DOHH2 (cell line): ENCODE data around the gene AMD1.
"Not testable (repeated sequence)": the region's sequence is repeated elsewhere in the genome, so short reads cannot be mapped to it uniquely, and the experiment has no call there.

Experiments
- H3F3A ChIP-seq: fragments of 200-600 bp; sonication (generic), shearing (Covaris generic); 2 replicates; pipeline ENCODE4 v1.6.0; 2016; ENCODE audit warnings: antibody characterized with exemption, mild to moderate bottlenecking; ENCODE audit not compliant: control insufficient read depth, insufficient read depth
- H3K27ac ChIP-seq: fragments of 200-600 bp; sonication (generic); 2 replicates; pipeline ENCODE4 v1.5.1; 2014; ENCODE audit warnings: low read depth, mild to moderate bottlenecking, low read length, moderate library complexity
- H3K27me3 ChIP-seq: fragments of 200-600 bp; sonication (generic); 2 replicates; pipeline ENCODE4 v1.6.1; 2014; ENCODE audit warnings: mild to moderate bottlenecking, low read length, mixed read lengths; ENCODE audit not compliant: control insufficient read depth
- H3K36me3 ChIP-seq: fragments of 200-600 bp; sonication (generic); 2 replicates; pipeline ENCODE4 v1.6.1; 2014; ENCODE audit warnings: mild to moderate bottlenecking, low read length, moderate library complexity, mixed read lengths; ENCODE audit not compliant: control insufficient read depth
- H3K4me1 ChIP-seq: fragments of 200-600 bp; sonication (generic); 2 replicates; pipeline ENCODE4 v1.6.1; 2014; ENCODE audit warnings: mild to moderate bottlenecking, low read length, mixed read lengths; ENCODE audit not compliant: control insufficient read depth
- H3K4me2 ChIP-seq: fragments of 200-600 bp; sonication (generic); 2 replicates; pipeline ENCODE4 v1.6.0; 2014; ENCODE audit warnings: mild to moderate bottlenecking, low read length, moderate library complexity
- H3K4me3 ChIP-seq: fragments of 200-600 bp; sonication (generic); 2 replicates; pipeline ENCODE4 v1.5.1; 2014; ENCODE audit warnings: mild to moderate bottlenecking, low read length, mixed read lengths
- H3K79me2 ChIP-seq: fragments of 200-600 bp; sonication (generic); 2 replicates; pipeline ENCODE4 v1.6.1; 2014; ENCODE audit warnings: mild to moderate bottlenecking, low read length, mixed read lengths; ENCODE audit not compliant: control insufficient read depth
- H3K9me2 ChIP-seq: fragments of 200-600 bp; sonication (generic); replicated peaks from 2 replicates; pipeline ENCODE4 v1.6.1; 2014; ENCODE audit warnings: mild to moderate bottlenecking, low read length, mixed read lengths; ENCODE audit not compliant: control insufficient read depth
- H3K9me3 ChIP-seq: fragments of 200-600 bp; sonication (generic); 2 replicates; pipeline ENCODE4 v1.6.1; 2014; ENCODE audit warnings: antibody characterized with exemption, low read length, mixed read lengths; ENCODE audit not compliant: control insufficient read depth, insufficient read depth
- H4K20me1 ChIP-seq: fragments of 200-600 bp; sonication (generic); 2 replicates; pipeline ENCODE4 v1.6.0; 2014; ENCODE audit warnings: low read depth, mild to moderate bottlenecking, antibody characterized with exemption, low read length, moderate library complexity; ENCODE audit not compliant: control insufficient read depth, insufficient read depth
- EZH2phosphoT487 ChIP-seq: fragments of 200-600 bp; sonication (generic); IDR thresholded peaks from 2 replicates; pipeline ENCODE4 v1.6.1; 2017; ENCODE audit warnings: borderline replicate concordance, mild to moderate bottlenecking, antibody characterized with exemption, low read length, moderate library complexity, mixed read lengths
- TF ChIP-seq, protein P1 (sequence below): fragments of 200-600 bp; sonication (generic); IDR thresholded peaks from one replicate; pipeline ENCODE4 v1.5.1; 2014; ENCODE audit warnings: antibody characterized with exemption, mild to moderate bottlenecking, low read depth, low read length; ENCODE audit not compliant: poor library complexity, severe bottlenecking

Gene AMD1

GRCh38 chr6:110898111-110898510 is 23.5 kb downstream of the AMD1 start:
- H3K27me3 ChIP-seq = no peaks in the 10 kb centered on the region
- peaks cover 8% of the 10 kb centered on the region; the same call in 1 of the 2 replicates for H4K20me1 ChIP-seq
- H3K4me3 ChIP-seq = no peak overlapping the region
- TF ChIP-seq, protein P1, sequence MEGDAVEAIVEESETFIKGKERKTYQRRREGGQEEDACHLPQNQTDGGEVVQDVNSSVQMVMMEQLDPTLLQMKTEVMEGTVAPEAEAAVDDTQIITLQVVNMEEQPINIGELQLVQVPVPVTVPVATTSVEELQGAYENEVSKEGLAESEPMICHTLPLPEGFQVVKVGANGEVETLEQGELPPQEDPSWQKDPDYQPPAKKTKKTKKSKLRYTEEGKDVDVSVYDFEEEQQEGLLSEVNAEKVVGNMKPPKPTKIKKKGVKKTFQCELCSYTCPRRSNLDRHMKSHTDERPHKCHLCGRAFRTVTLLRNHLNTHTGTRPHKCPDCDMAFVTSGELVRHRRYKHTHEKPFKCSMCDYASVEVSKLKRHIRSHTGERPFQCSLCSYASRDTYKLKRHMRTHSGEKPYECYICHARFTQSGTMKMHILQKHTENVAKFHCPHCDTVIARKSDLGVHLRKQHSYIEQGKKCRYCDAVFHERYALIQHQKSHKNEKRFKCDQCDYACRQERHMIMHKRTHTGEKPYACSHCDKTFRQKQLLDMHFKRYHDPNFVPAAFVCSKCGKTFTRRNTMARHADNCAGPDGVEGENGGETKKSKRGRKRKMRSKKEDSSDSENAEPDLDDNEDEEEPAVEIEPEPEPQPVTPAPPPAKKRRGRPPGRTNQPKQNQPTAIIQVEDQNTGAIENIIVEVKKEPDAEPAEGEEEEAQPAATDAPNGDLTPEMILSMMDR = no peak
- TF ChIP-seq EZH2phosphoT487 = no peak
- no peak overlapping the region for H3K4me2 ChIP-seq
- H3K9me3 ChIP-seq = no peaks in the 10 kb centered on the region
- H3K27ac ChIP-seq = no peak overlapping the region
- H3F3A ChIP-seq = peaks cover 47% of the 10 kb centered on the region
- peaks cover 5% of the 10 kb centered on the region; the same call in 1 of the 2 replicates for H3K79me2 ChIP-seq
- H3K9me2 ChIP-seq = no peaks in the 10 kb centered on the region
- H3K36me3 ChIP-seq = peaks cover 42% of the 10 kb centered on the region
- no peaks in the 10 kb centered on the region for H3K4me1 ChIP-seq

GRCh38 chr6:110900028-110900598 is 25.5 kb downstream of the AMD1 start:
- Histone ChIP-seq H3K9me3 (no peaks in the 10 kb centered on the region), H3K4me3 (no peak overlapping the region), H3K36me3 (peaks cover 24% of the 10 kb centered on the region), H4K20me1 (peaks cover 5% of the 10 kb centered on the region; the same call in 1 of the 2 replicates), H3K4me1 (no peaks in the 10 kb centered on the region), H3K79me2 (no peaks in the 10 kb centered on the region), H3K27ac (no peak overlapping the region), H3K9me2 (no peaks in the 10 kb centered on the region), H3K27me3 (no peaks in the 10 kb centered on the region), H3K4me2 (no peak overlapping the region), H3F3A (peaks cover 38% of the 10 kb centered on the region)
- TF ChIP-seq, protein P1 = no peak
- no peak for TF ChIP-seq EZH2phosphoT487

DNA sequence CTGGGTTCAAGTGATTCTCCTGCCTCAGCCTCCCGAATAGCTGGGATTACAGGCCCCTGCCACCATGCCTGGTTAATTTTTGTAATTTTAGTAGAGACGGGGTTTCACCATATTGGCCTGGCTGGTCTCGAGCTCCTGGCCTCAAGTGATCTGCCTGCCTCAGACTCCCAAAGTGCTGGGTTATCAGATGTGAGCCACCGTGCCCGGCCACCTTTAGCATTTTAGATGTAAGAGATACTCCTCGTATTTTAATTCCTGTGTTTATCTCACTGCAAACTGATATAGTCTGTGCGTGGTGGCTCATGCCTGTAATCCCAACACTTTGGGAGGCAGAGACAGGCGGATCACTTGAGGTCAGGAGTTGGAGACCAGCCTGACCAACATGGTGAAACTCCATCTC is 27.0 kb downstream of the AMD1 start:
- not testable (repeated sequence) for H3K4me1 ChIP-seq, H3K4me2 ChIP-seq, H3K27me3 ChIP-seq, H4K20me1 ChIP-seq, H3K9me3 ChIP-seq, H3K36me3 ChIP-seq, H3K79me2 ChIP-seq, H3K9me2 ChIP-seq, H3K27ac ChIP-seq, H3K4me3 ChIP-seq
- peaks cover 28% of the 10 kb centered on the region for H3F3A ChIP-seq

DNA sequence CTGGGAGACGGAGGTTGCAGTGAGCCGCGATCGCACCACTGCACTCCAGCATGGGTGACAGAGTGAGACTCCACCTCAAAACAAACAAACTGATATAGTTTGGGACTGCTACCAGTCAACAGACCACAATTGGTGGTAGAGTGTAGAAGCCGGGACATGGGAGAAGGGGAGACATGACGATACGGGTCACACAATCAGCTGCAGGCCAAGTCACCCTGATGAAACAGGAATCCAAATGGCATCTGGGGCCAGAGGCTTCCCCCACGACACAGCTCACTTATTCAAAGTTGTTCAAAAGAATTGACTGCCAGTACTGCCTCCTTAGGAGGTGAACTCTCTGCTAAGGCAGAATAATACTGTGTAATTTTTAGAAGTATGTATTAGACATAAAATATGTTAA is 27.5 kb downstream of the AMD1 start:
- Histone ChIP-seq H3K27ac (no peak overlapping the region), H3F3A (peaks cover 28% of the 10 kb centered on the region), H3K4me2 (no peak overlapping the region), H3K4me1 (no peaks in the 10 kb centered on the region), H3K36me3 (peaks cover 4% of the 10 kb centered on the region), H3K4me3 (no peak overlapping the region), H3K27me3 (no peaks in the 10 kb centered on the region), H4K20me1 (peaks cover 4% of the 10 kb centered on the region; the same call in 1 of the 2 replicates), H3K9me2 (no peaks in the 10 kb centered on the region), H3K9me3 (no peaks in the 10 kb centered on the region), H3K79me2 (no peaks in the 10 kb centered on the region)
- no peak for TF ChIP-seq EZH2phosphoT487
- TF ChIP-seq, protein P1 = no peak

DNA sequence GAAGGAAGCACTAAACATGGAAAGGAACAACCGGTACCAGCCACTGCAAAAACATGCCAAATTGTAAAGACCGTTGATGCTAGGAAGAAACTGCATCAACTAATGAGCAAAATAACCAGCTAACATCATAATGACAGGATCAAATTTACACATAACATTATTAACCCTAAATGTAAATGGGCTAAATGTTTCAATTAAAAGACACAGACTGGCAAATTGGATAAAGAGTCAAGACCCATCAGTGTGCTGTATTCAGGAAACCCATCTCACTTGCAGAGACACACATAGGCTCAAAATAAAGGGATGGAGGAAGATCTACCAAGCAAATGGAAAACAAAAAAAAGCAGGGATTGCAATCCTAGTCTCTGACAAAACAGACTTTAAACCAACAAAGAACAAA is 31.7 kb downstream of the AMD1 start:
- not testable (repeated sequence) for H3K4me3 ChIP-seq, H3K27ac ChIP-seq, H4K20me1 ChIP-seq, H3K4me2 ChIP-seq, H3K9me3 ChIP-seq, H3K9me2 ChIP-seq, H3K79me2 ChIP-seq, H3K36me3 ChIP-seq, H3K27me3 ChIP-seq, H3K4me1 ChIP-seq
- peaks cover 11% of the 10 kb centered on the region; the same call in 1 of the 2 replicates for H3F3A ChIP-seq
